Subcutaneous adipose tissue (tissue), 4 donors: Measurements from ENCODE around the gene CARD8. TPM values are rescaled to one million over a fixed set of nuclear protein-coding genes. Genes with fewer than 3 reads are reported as not detected.

Experiments used
- total RNA-seq, 4 donors: library from RNA; depleted of rRNA; stranded (reverse); fragments of >200 nt; gene quantifications; one replicate each; pipeline ENCODE4 v1.1.0, GENCODE V29; 2016
- TF ChIP-seq, protein P1 (sequence below): fragments of 450-650 bp; IDR thresholded peaks from one replicate; pipeline ENCODE4 v1.5.1; 2016; ENCODE audit warnings: low read depth, mild to moderate bottlenecking, control low read depth, antibody characterized with exemption, moderate library complexity

The CARD8 gene
- total RNA-seq, 4 donors from 2014 or later, result 42.5 to 103 (median 65.2) TPM

DNA sequence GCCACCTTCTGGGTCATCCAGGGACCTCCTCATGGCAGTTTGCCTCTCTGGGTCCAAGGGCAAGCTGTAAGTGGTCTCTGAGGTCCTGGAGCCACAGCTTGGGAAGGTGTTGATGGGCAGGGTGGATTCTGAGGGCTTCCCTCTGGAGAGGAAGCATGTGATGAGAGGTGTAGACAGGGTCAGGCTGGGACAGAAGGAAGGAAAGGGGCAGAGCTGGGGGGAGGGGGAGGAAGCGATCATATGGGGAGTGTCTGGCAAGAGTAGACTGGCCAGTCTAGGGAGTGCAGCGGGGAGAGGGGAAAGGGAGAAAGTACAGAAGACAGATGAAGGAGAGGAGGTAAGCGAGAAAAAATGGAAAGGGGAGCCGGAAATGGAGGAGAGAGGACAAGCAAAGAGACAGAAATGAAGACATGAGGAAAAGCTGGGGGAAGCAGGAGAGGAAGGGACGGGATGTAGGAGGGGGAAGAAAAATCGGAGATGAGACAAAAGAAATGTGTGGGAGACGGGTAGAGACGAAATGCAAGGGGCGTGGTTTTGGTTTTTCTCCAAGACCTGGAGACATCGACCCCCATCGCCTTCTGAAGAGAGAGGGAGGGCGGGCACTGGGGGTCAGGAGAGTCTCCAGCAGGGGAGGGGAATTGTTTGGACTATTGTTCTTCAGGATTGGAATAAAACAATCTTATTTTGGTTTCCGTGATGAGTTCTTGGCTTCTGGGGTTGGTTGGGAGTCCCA, 58.6 kb downstream of the CARD8 start:
- TF ChIP-seq, protein P1, sequence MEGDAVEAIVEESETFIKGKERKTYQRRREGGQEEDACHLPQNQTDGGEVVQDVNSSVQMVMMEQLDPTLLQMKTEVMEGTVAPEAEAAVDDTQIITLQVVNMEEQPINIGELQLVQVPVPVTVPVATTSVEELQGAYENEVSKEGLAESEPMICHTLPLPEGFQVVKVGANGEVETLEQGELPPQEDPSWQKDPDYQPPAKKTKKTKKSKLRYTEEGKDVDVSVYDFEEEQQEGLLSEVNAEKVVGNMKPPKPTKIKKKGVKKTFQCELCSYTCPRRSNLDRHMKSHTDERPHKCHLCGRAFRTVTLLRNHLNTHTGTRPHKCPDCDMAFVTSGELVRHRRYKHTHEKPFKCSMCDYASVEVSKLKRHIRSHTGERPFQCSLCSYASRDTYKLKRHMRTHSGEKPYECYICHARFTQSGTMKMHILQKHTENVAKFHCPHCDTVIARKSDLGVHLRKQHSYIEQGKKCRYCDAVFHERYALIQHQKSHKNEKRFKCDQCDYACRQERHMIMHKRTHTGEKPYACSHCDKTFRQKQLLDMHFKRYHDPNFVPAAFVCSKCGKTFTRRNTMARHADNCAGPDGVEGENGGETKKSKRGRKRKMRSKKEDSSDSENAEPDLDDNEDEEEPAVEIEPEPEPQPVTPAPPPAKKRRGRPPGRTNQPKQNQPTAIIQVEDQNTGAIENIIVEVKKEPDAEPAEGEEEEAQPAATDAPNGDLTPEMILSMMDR, result no peak

DNA sequence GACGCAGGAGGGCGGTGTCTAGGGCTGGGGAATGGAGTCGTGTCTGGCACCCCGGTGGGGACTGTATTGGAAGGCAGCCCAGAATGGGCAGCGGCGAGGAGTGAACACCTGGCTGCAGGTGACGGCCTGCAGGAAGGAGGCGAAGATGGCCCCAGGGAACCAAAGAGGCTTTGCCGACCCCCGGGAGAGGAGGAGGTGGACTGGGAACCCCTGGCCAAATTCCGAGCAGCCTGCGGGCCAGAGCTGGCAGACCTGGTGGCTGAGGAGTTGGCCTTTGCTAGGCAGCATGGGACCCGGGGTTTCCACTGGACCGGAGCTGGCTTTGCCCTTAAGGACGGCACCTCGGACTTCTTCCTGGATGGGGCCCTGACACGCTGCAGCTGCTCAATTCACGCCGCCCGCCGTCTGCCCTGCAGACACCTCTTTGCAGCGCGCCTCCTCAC, 59.4 kb downstream of the CARD8 start:
- TF ChIP-seq, protein P1, result no peak

DNA sequence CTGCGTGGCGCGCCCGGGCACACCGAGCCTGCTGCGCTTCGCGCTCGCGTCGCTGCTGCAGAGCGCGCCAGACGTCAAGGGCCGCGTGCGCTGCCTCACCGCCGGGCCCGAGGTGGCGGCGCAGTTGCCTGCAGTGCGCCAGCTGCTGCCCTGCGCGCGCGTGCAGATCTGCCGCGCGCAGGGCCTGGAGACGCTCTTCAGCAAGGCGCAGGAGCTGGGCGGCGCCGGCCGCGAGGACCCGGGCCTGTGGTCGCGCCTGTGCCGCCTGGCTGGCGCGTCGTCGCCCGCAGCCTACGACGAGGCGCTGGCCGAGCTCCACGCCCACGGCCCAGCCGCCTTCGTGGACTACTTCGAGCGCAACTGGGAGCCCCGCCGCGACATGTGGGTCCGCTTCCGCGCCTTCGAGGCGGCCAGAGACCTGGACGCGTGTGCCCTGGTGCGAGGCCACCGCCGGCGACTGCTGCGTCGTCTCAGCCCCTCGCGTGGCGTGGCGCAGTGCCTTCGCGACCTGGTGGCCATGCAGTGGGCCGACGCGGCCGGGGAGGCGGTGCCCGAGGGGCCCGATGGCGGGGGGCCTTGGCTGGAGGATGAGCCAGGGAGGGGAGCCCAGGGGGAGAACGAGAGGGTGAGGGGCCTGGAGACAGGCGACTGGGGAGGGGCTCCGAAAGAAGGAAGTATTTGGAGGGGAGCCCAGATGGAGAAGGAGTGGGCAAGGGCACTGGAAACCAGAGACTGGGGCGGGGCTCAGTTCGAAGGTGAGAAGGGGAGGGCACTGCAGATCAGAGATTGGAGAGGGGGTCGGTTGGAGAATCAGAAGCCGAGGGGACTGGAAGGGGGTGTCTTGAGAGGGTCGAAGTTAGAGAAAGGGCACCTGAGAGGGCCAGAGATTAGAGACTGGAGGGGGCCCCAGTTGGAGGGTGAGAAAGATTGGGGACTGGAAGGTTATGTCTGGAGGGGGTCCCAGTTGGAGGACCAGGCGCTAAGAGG, 60.6 kb downstream of the CARD8 start:
- TF ChIP-seq, protein P1, result no peak

DNA sequence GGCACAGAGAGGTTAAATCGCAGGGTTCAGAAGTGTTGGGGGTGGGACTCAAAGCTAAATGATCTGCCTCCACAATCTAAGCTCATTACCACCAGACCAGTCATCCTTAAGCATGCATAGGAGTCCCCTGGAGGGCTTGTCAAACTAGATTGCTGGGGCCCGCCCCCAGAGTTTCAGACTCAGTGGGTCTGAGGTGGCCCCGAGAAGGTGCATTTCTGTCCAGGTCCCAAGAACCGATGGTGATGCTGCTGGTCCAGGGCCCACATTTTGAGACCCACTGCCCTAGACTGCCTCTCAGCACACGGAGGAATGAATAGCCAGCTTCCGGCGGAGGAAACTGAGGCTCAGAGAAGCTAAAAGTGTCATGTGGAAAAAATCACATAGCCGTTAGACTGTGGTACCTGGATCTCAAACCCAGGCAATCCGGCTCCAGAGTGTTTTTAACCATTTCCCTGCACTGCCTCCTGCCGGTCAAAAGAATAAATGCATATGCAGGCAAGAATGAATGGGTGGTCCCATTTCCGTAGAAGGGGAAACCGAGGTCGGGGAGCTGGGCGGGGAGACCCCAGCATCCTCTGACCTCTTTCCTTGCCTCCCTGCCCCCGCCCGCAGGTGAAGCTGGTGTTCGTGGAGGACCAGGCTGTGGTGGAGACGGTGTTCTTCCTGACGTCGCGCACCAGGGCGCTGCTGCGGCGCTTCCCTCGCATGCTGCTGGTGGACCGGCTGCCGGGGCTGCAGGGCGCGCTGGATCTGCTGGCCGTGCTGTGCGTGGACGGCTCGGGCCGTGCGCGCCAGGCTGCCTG, 61.5 kb downstream of the CARD8 start:
- TF ChIP-seq, protein P1, result no peak

DNA sequence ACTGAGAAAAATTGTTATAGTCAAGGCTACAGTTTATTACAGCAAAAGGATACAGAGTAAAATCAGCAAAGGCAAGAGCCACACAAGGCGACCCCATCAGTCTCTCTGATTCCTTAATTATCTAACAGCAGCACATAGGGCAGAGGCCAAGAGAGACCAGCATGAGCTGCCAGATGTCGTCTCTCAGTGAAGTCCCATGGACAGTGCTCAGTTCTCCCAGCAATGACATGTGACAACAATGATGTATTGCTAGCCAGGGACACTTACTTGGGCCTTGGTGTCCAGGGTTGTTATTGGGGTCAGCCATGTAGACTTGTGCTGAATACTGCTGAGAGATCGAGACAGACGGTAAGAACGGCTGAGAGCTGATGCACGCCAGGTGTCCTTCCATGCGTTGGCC, 63.0 kb downstream of the CARD8 start:
- TF ChIP-seq, protein P1, result no peak

DNA sequence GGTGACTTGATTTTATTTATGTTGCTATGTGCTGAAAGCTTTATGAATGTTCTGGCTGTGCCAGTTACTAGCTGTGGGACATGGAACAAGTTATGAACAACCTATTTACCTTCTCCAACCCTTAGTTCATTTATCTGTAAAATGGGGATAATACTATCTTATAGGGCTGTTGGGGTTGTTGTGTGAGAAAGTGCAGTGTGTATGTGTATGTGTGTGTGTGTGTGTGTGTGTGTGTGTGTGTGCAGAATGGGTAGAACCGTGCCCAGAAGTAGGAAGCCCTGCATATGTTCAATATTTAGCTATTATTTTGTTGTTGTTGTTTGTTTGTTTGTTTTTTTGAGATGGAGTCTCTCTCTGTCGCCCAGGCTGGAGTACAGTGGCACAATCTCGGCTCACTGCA, 64.8 kb downstream of the CARD8 start:
- TF ChIP-seq, protein P1, result no peak
